ENCODE data around the gene MTG2. TPM values are rescaled to one million over a fixed set of nuclear protein-coding genes. Genes with fewer than 3 reads are reported as not detected.

Gene MTG2
- total RNA-seq, 2 donors from 2014 or later = 40.0 to 53.0 TPM

- Histone ChIP-seq H3K27ac (no peak overlapping the region), H3K4me3 (no peak overlapping the region), H3K36me3 (no peaks in the 10 kb centered on the region), H3K9me3 (no peaks in the 10 kb centered on the region), H3K27me3 (replicated peaks; ENCODE audit: insufficient read depth) (no peaks in the 10 kb centered on the region), H3K4me1 (replicated peaks) (peaks cover 5% of the 10 kb centered on the region)
- TF ChIP-seq CTCF (IDR thresholded peaks at IDR 0.05) (no peak), POLR2A (IDR thresholded peaks at IDR 0.05) (no peak), POLR2AphosphoS5 (IDR thresholded peaks at IDR 0.05) (no peak)
- intact Hi-C loops (cut with DNase I) = no loop called here
- DNase-seq (ENCODE audit: low spot score) = no peak
- WGBS = 85% methylated on average over 19 of the region's 19 CpGs
Measured at GRCh38 chr20:62245911-62246280, 63.1 kb downstream of the MTG2 start.

- H3K36me3 ChIP-seq = no peaks in the 10 kb centered on the region
- peaks cover 3% of the 10 kb centered on the region for H3K4me1 ChIP-seq (replicated peaks)
- H3K4me3 ChIP-seq = no peak overlapping the region
- TF ChIP-seq POLR2A (IDR thresholded peaks at IDR 0.05) (no peak), CTCF (IDR thresholded peaks at IDR 0.05) (no peak), POLR2AphosphoS5 (IDR thresholded peaks at IDR 0.05) (no peak)
- H3K27ac ChIP-seq = no peak overlapping the region
- WGBS = 73% methylated on average over 8 of the region's 8 CpGs
- no peak for DNase-seq (ENCODE audit: low spot score)
- H3K27me3 ChIP-seq (replicated peaks; ENCODE audit: insufficient read depth) = no peaks in the 10 kb centered on the region
- intact Hi-C loops (cut with DNase I) = no loop called here
- no peaks in the 10 kb centered on the region for H3K9me3 ChIP-seq
Measured at GRCh38 chr20:62246431-62246830, 63.6 kb downstream of the MTG2 start.

GRCh38 chr20:62246872-62247652, 64.2 kb downstream of the MTG2 start:
- DNase-seq (ENCODE audit: low spot score) = no peak
- Histone ChIP-seq H3K4me3 (no peak overlapping the region), H3K27ac (no peak overlapping the region), H3K9me3 (no peaks in the 10 kb centered on the region), H3K27me3 (replicated peaks; ENCODE audit: insufficient read depth) (no peaks in the 10 kb centered on the region), H3K4me1 (replicated peaks) (no peaks in the 10 kb centered on the region), H3K36me3 (no peaks in the 10 kb centered on the region)
- 76% methylated on average over 22 of the region's 22 CpGs for WGBS
- intact Hi-C loops (cut with DNase I) = no loop called here
- TF ChIP-seq POLR2A (IDR thresholded peaks at IDR 0.05) (no peak), CTCF (IDR thresholded peaks at IDR 0.05) (no peak), POLR2AphosphoS5 (IDR thresholded peaks at IDR 0.05) (no peak)

- H3K4me1 ChIP-seq (replicated peaks) = no peaks in the 10 kb centered on the region
- WGBS = 90% methylated on average over 6 of the region's 6 CpGs
Measured at GRCh38 chr20:62248890-62249560, 66.2 kb downstream of the MTG2 start.

More at GRCh38 chr20:62248890-62249560, 66.2 kb downstream of the MTG2 start:
- no peaks in the 10 kb centered on the region for H3K36me3 ChIP-seq
- H3K27me3 ChIP-seq (replicated peaks; ENCODE audit: insufficient read depth) = no peaks in the 10 kb centered on the region
- intact Hi-C loops (cut with DNase I) = no loop called here
- no peaks in the 10 kb centered on the region for H3K9me3 ChIP-seq
- no peak for DNase-seq (ENCODE audit: low spot score)
- TF ChIP-seq POLR2A (IDR thresholded peaks at IDR 0.05) (no peak), POLR2AphosphoS5 (IDR thresholded peaks at IDR 0.05) (no peak), CTCF (IDR thresholded peaks at IDR 0.05) (no peak)
- no peak overlapping the region for H3K4me3 ChIP-seq
- H3K27ac ChIP-seq = no peak overlapping the region
